Thyroid gland (tissue), 4 donors: Measurements from ENCODE around the gene AFG3L2.

Source experiments
- CTCF ChIP-seq, 6 experiments: fragments of 200-600 bp in 3 of 6; fragments of 450-650 bp in 3 of 6; sonication (generic) in 3 of 6; IDR thresholded peaks; one replicate each; pipeline ENCODE4 v1.5.1; 2016 to 2019; ENCODE audit warnings: antibody characterized with exemption in 6 of 6, mild to moderate bottlenecking in 2 of 6, inconsistent platforms in 1 of 6, moderate library complexity in 1 of 6
- POLR2A ChIP-seq, 2 donors: fragments of 450-650 bp; IDR thresholded peaks; one replicate each; pipeline ENCODE4 v1.6.1; 2017; ENCODE audit warnings: antibody characterized with exemption in 2 of 2, mild to moderate bottlenecking in 2 of 2, moderate library complexity in 1 of 2

GRCh38 chr18:12411456-12411855 is 34.4 kb upstream of the AFG3L2 start:
- TF ChIP-seq CTCF (IDR thresholded peaks at IDR 0.05) (no peak), POLR2A (IDR thresholded peaks at IDR 0.05) (no peak)
